IPS DF 19.7 (cell line): ENCODE data around the gene LCNL1.

Experiments used
- DNase-seq: peaks from one replicate; pipeline ENCODE4 v3.0.0-alpha.2; 2013; ENCODE audit warnings: low read depth, low spot score

Gene LCNL1

DNA sequence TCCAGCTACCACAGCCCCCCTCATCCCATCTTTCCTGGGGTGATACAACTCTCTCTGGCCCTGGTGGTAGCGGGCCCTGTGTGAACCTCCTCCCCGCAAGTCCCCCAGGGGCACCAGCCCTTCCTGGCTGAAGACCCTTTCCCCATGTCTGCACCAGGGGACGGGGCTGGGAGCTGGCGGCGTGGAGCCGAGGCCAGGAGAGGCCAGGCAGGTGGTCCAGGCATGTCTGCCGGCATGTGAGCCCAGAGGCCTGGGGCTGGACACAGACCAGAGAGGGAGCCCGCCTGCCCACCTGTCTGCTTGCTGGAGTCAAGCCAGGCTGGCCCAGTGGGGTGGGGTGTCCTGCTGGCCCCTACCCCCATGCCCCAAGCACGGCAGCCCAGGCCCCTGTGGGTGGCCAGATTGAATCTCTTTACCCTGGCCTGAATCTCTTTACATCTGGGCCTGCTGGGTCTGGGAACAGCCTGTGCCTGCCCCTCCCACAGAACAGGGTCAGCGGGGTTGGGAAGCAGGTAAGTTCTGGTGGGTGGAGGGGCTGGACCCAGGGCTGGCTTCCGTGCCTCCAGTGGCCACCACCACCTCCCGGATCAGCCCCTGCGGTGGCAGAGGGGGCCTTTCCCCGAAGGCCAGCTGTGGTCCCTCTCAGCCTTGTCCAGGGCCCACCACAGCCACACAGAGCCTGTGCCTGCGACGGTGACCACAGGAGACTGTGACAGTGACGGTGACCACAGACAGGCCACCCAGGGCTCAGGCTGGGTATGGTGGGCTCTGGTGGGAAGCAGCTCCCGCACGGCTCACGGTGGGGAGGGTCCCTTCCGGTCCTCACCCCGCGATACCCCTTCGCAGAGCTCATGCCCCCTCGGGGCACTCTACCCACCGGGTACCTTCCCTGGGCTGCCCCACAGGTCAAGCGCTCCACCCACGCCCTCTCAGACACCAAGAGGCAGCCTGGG is 23.6 kb upstream of the LCNL1 start:
- DNase-seq, result no peak

DNA sequence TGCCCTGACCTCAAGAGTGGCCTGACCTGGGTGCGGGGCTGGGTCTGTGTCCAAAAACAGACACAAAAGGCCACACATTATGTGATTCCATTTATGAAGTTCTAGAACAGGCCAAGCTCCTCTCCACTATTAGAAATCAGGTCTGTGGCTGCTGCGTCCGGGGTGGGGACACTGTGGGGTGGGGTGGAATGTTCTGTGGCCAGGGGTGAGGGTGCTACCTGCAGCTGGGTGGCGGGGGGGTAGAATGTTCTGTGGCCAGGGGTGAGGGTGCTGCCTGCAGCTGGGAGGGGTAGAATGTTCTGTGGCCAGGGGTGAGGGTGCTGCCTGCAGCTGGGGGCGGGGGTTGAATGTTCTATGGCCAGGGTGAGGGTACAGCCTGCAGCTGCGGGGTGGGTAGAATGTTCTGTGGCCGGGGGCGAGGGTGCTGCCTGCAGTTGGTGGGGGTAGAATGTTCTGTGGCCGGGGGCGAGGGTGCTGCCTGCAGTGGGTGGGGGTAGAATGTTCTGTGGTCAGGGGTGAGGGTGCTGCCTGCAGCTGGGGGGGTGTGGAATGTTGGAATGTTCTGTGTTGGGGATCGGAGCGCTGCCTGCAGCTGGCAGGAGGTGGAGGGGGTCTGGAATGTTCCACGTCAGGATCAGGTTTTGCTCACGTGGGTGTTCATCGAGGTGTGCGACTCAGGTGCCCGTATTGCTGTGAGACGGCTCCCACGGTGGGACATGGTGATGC is 22.4 kb upstream of the LCNL1 start:
- DNase-seq, result no peak

DNA sequence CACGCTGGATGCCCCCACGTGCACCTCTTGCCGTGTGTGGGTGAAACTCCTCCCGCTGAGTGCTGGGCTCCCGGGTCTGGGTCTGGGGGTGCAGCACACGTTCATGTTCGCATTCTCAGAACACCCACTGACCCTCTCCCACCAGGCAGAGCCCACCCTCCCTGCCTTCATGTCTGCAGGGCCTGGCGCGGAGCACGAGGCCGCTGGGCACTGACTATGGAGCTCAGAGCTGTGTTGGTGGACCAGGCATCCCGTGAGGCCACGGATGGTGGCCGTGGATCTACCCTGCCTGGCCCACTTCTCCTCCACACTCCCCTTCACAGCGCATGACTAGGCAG is 21.9 kb upstream of the LCNL1 start:
- no peak for DNase-seq

DNA sequence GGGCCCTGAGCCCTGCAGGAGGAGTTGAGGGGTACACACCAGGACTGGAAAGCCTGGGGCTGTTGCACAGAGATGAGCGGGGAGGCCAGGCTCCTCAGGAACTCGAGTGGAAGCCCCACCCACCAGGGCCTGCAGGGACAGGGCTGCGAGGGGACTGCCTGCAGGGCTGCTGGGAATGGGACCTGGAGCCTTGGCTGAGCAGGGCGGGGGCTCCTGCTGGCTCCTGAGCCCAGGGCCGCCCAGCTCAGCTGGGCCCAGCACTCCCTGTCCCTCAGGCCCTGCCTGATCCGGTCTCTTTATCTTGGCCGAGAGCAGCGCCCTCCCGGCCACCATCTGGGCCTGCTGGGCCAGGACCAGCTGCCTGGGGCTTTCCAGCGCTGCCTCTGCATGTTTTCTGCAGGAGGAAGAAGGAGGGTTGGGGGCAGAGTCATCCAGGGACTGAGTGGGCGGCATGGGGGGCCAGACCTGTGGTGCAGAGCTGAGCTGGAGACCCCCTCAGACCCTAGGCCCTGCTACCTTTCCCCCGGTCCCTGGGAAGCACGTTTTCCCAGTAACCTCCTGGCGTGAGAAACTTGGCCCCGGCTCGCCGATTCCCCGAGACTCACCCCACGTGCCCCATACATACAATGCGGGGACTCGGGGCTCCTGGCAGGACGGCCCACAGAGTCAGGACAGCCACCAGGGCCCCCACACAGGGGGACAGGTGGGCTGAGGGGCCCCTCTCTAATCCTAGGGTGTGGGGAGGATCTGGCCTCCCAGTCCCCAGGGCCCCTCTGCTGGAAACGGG is 21.3 kb upstream of the LCNL1 start:
- no peak for DNase-seq

DNA sequence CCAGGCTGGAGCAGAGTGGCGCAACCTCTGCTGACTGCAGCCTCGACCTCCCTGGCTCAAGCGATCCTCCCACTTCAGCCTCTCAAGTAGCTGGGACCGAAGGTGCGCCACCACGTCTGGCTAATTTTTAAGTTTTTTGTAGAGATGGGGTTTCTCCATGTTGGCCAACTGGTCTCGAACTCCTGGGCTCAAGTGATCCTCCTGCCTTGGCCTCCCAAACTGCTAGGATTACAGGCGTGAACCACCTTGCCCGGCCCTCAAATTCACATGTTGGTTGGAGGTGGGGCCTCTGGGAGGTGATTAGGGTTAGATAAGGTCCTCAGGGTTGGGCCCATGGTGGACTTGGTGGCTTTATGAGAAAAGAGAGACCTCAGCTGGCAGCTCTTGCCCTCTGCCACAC is 20.6 kb upstream of the LCNL1 start:
- DNase-seq, result no peak

DNA sequence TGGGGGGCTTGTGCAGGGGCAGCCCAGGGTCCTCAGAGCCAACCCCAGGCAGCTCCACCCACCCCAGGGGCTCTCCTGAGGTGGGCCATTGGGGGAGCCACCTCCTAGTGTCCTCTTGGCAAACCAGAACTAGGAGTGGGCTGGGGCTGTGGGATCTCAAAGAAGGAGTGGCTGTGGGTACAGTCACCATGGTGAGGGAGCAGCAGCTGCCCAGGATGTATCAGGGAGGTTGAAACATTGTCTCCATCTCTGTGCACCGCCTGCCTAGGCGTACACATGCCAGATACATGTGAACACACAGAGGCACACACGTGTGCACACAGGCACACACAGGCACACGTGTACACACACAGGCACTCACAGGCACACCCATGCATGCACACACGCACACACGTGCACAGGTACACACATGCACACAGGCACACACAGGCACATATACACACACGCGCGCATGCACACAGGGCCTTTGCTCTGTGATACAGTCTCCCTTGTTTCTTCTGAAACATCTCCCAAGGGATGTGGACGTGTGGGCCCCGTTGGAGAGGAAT is 20.0 kb upstream of the LCNL1 start:
- no peak for DNase-seq

DNA sequence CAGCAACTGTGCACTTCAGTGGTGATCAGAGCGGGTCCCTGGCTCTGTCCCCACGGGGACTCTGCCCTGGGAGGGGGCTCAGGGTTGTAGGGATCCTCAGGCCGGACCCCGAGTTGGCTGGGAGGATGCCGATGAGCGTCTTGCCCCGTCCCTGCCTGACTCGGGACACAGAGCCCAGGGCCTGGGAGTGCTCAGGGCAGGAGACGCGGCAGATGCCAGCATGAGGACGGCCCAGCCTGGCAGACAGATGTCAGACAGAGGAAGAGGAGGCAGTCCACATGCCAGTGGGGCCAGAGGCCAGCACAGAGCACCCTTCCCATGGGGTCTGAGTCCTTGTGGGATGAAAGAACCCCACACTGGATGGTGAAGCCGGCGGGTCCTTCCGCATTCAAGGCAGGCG is 19.5 kb upstream of the LCNL1 start:
- DNase-seq, result no peak

DNA sequence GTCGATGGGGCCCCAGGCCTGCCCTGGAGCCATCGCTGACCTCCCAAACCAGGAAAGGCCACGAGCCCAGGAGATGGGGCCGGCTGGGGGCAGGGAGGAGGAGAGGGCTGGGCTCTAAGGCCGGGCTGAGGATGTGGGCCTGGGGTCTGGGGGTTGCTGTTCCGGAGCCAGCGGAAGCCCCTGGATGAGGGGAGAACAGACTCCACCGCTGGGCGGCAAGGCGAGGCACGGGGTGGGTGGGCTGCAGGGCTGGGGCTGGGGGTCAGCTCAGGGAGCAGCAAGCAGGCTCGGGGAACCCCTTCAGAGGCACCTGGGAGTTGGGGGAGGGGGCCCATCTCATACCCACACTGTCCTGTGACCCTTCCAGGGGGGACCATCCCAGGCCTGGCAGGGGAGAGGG is 19.0 kb upstream of the LCNL1 start:
- DNase-seq, result no peak

DNA sequence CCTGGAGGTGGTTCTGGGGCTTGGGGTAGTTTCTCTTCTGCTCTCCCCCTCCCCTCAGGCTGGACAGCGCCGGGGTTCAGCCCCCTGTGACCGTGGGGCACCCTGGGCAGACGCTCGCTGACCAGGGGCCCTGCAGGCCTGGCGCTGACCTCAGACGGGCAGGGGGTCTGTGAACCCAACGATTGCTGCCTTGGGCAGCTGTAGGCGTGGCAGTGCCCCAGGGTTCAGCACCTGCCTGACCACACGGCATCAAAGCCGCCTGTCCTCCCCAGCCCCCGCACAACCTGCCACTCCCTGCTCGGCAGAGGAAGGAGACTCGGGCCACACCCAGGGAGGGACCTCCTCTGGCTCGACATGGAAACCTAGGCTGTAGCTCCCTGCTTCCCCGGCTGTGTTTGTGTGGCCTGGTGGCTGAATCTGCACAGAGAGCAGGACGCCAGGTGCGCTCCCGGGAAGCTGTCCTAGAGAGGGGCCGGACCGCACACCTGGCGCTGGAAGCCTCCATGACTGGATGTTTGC is 18.6 kb upstream of the LCNL1 start:
- no peak for DNase-seq

DNA sequence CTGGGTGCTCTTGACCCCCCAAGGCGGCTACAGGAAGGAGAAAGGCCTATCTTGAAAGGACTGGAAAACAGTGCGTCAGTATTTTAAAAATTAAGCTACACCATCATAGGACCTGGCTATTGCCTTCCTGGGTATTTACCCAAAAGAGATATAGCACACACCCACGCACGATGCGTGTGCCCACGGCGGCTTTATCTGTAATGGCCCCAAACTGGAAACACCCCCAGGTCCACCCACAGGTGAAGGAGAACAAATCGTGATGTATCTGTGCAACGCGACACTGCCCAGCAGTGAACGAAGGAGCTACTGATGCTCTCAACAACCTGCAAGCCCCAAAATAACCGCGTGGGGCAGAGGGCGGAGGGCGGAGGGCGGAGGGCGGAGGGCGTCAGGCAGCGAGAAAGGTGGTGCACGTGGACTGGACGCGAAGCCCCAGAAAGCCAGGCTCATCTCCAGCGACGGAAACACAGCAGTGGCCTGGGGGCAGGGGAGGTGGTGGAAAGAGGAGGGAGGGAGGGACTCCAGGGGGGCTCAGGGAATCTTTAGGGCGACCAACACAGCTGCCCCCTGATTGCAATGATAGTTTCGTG is 17.9 kb upstream of the LCNL1 start:
- DNase-seq, result no peak

DNA sequence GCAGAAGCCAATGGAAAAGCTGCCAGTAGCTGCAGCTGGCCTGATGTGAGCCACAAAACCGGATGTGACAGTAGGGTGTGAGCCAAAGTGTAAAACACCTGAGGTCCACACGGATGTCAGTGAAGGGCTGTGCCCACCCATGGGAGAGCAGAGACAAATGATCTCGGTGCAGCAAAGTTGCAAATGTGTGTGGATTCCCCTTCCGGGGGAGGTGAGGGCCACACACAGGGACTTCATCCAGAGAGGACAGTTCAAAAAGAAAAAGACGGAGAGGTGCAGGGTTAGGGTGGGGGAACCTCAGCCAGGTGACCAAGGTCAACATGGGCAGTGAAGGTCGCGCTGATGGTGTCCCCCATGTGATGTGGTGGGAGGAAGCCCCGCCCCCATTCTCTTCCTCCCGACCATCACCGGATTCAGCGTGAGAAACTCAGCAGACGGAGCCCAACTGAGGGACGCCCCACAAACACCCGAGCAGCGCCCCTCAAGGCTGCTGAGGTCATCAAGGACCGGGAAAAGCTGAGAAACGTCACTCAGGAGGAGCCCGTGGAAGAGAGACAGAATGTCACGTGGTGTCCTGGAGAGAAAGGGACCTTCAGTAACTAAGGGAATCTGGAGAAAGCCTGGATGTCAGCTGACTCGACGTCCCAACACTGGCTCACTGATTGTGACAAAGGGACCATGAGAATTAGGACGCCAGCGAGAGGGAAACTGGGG is 16.9 kb upstream of the LCNL1 start:
- no peak for DNase-seq

DNA sequence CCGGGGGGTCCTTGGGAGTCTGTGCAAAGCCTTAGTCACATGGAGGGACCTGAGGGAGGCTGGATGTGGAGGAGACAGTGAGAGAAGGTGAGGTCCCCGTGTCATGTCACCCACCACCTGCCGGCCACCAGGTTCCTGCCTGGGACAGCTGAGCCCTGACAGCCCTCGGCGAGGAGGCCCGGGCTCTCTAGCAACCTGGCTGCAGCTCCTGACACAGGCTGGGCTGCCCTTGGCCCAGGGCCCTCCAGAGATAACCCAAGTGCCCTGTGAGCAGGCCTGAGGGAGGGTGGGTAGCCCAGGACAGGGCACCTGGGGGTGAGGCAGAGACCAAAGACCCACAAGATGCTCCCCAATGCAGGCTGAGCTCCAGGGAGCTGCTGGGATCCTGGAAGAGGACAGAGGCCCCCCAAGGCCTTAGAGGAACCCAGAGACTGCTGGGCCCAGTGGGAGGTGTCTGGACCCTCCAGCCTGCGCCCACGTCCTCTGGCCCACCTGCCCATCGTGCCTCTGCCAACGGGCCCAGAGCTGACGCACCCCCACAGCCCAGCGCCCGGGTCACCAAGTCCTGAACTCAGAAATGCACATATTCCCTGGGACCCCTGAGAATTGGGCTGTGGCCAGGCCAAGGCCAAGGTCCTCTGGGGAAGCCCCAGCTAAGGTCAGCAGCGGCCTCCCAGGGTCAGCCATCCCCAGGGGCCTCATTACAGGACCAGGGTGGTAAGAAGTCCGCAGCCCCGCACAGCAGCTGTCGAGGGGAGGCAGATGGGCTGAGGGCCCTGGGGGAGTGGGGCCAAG is 14.3 kb upstream of the LCNL1 start:
- no peak for DNase-seq

DNA sequence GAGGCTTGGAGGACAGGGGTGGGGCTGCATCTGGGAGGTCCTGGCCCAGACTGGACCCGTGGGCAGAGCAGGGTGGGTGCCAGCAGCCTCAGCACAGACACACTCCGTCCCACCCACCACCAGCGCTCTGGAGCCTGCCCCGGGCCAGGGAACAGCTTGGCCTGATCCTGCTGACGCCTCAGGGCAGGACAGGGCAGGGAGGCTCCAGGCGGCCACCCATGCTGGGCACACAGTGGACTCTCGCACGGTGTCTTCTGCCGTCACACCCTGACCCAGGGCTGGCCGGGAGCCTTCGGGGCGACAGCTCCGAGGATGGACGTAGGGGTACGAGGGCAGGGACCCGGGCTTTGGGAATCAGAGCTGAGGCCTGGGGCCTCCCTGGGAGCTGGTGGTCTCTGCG is 13.6 kb upstream of the LCNL1 start:
- DNase-seq, result no peak

DNA sequence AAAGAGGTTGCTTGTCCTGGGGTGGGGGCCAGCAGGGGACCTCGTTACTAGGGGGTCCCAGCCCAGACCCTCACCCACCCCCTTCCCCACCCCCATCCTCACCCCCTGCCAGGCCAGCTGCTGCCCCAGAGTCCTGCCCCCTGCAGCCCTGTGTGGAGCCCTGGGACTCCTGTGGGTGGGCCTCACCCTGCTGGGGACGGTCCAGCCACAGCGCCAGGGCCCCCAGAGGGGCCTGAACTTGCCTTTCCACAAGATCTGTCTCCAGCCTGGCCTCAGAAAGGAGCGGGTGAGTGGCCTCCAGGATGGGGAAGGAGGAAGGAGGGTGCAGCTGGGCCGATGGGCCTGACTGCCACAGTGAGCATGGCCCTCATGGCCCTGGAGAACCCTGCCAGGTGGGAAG is 13.0 kb upstream of the LCNL1 start:
- DNase-seq, result no peak

DNA sequence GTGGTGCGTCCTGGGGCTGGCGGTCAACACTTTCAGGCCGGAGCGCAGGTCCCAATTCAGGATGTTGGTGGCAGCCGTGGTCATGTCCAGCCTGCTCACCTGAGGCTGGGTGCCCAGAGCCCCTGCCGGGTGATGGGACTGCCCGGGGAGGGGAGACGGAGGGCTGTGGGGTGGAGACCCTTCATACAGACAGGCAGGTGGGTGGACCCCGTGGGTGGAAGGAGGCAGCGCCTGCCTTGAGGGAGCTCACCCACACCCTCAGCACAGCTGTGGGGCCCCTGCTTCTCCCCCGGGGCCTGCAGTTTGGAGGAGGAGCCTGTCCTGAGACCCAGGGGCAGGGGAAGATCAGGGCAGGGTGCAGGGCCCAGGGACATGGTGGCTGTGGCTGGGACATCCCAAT is 12.4 kb upstream of the LCNL1 start:
- no peak for DNase-seq

DNA sequence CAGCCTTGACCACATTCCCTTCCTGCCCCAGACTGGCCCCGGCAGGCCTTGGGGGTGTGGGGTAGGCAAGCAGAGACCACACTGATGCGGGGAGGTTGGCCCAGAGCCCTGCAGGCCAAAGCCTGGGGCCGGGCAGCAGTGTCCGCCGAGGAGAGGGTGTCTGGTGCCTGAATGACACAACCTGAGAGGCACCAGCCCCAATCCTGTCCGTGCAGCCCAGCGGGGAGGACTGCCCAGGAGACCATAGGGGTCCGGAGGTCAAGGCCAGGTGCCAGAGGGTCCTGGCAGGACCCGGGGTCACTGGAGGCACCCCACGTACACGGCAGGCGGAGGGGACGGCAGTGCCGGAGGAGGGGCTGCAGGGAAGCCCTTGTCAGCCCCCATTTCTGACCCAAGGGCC is 11.0 kb upstream of the LCNL1 start:
- no peak for DNase-seq

DNA sequence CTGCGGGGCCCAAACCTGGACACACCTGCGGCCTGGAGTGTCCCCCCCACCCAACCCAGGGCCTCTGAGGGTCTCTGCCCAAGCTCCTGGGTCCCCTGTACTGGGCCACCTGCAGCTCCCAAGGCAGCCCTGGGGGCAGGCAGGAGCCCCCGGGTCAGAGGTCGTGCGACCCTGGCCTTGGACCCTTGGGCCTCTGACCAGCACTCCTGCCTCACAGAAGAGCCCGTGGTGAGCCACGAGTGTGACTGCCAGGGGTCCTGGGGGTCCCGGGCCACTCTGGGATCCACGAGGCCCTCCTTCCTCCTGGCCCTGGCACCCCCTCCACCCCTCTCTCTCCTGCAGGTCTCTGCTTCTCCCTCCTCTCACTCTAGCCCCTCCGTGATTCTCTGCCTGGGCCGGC is 10.5 kb upstream of the LCNL1 start:
- no peak for DNase-seq

DNA sequence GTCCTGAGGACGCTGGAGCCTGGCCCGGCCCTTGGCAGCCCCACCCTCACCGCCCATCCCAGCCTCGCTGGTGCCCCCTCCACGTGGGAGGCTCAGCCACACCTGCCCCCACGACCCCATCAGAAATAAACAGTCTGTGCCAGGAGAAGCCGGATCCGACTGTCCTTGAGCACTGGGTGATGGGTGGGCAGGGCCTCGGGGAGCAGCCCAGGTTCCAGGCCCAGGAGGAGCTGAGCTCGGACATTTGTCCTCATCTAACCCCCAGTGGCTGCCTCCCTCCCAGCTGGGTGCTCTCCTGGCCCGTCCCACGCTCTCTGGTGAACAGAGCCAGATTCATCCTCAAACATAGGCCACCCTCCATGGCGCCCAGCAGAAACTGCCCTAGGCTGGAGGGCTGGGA is 10.1 kb upstream of the LCNL1 start:
- no peak for DNase-seq

DNA sequence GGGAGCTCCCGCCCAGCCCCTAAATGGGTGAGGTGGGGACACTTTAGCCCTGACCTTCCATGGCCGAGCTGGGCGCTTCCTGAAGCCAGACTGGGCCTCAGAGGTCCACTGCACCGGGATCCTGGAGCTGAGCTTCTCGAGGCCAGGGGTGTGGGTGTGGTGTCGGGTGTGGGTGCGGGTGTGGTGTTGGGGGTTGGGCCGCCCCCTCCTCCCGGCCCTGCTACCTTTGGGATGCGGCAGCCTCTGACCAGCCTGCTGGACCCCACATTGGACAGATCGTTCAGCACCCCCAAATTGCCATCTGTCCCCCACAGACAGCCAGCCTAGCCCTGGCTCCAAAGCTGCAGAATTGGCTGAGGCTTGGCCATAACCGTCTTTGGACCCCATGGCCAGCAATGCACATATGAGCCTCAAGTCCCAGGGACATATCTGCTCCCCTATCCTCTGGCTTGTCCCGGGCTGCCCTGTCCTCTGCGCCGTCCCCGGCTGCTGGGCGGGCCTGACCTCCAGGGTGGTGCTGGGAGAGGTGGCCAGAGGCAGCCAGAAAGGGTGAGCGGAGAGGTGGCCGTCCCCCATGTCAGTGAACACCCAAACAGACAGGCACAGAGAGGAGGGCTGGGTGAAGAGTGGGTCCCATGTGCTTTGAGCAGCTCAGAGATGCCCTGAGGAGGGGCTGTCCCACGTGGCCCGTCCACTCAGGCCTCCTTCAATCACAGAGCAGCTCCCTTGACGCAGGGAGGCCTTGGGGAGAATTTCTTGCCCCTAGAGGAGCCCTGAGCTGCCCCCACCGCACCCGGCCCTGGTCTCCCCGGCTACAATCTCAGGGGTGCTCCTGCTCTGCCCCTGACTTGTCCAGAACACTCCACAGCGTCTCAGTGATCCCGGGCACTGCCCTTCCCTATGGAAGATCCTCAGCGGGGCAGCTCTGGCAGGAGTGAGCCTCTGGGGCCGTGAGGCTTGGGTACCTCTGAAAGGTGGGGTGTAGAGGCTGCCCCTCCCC is 8.9 kb upstream of the LCNL1 start:
- DNase-seq, result no peak
